Naive thymus-derived CD4-positive, alpha-beta T cell (primary cell): ENCODE data around the gene HJV. TPM values are rescaled to one million over a fixed set of nuclear protein-coding genes. Genes with fewer than 3 reads are reported as not detected.
"Not testable (repeated sequence)": the region's sequence is repeated elsewhere in the genome, so short reads cannot be mapped to it uniquely, and the experiment has no call there.

ENCODE experiments used
- ATAC-seq: fragments of 150-1000 bp; cut with Tn5 transposase; 2 replicates; pipeline ENCODE4 v1.10.0; 2021; ENCODE audit warnings: mild to moderate bottlenecking, moderate library complexity
- CTCF ChIA-PET: fragments of 350-600 bp; sonication (Branson Sonifier 250); formaldehyde crosslinking; loops from one replicate; lab custom pipeline; 2021; ENCODE audit warnings: antibody characterized with exemption; lab: Charles Lee
- POLR2A ChIA-PET: fragments of 350-600 bp; sonication (Branson Sonifier 250); formaldehyde crosslinking; loops from one replicate; lab custom pipeline; 2021; ENCODE audit warnings: antibody characterized with exemption, inconsistent platforms; lab: Charles Lee
- DNase-seq, 9 donors: peaks; one replicate each; pipeline versions ENCODE4 v3.0.0 to v3.0.0-alpha.2; 2020 to 2022; ENCODE audit warnings: mixed read lengths in 1 of 9
- H3K27ac ChIP-seq: one replicate; pipeline ENCODE4 v1.7.0; 2013; ENCODE audit warnings: mild to moderate bottlenecking, low read depth, low read length, moderate library complexity
- H3K27me3 ChIP-seq, 2 donors: one replicate each; pipeline ENCODE4 v1.7.0; 2013; ENCODE audit warnings: low read length in 2 of 2, mild to moderate bottlenecking in 2 of 2, moderate library complexity in 2 of 2; ENCODE audit not compliant: control insufficient read depth in 2 of 2, insufficient read depth in 2 of 2
- H3K36me3 ChIP-seq, 3 experiments: 1 replicate in 2 of 3; 2 replicates in 1 of 3; pipeline ENCODE4 v1.7.0; 2013; ENCODE audit warnings: low read length in 3 of 3, mild to moderate bottlenecking in 3 of 3, moderate library complexity in 1 of 3; ENCODE audit not compliant: insufficient read depth in 3 of 3, control insufficient read depth in 2 of 3
- H3K4me1 ChIP-seq, 2 donors: one replicate each; pipeline ENCODE4 v1.7.0; 2013; ENCODE audit warnings: low read length in 2 of 2, mild to moderate bottlenecking in 2 of 2, moderate library complexity in 1 of 2; ENCODE audit not compliant: control insufficient read depth in 2 of 2, insufficient read depth in 2 of 2
- H3K4me3 ChIP-seq: 2 replicates; pipeline ENCODE4 v1.7.0; 2013; ENCODE audit warnings: mild to moderate bottlenecking, low read length
- H3K9me3 ChIP-seq, 3 experiments: 1 replicate in 2 of 3; 2 replicates in 1 of 3; pipeline ENCODE4 v1.7.0; 2013; ENCODE audit warnings: low read length in 3 of 3; ENCODE audit not compliant: control insufficient read depth in 2 of 3
- H3K27ac Mint-ChIP-seq, 9 donors: one replicate each; pipeline ENCODE4 v1.8.0; 2020 to 2022; ENCODE audit warnings: mixed read lengths in 9 of 9, mild to moderate bottlenecking in 8 of 9, moderate library complexity in 5 of 9, inconsistent platforms in 2 of 9
- H3K27me3 Mint-ChIP-seq, 5 donors: one replicate each; pipeline ENCODE4 v1.8.0; 2021 to 2022; ENCODE audit warnings: mixed read lengths in 5 of 5, mild to moderate bottlenecking in 1 of 5
- H3K36me3 Mint-ChIP-seq, 5 donors: one replicate each; pipeline ENCODE4 v1.8.0; 2020 to 2022; ENCODE audit warnings: mixed read lengths in 5 of 5, mild to moderate bottlenecking in 3 of 5, inconsistent platforms in 1 of 5
- H3K4me1 Mint-ChIP-seq, 7 donors: one replicate each; pipeline ENCODE4 v1.8.0; 2020 to 2022; ENCODE audit warnings: mixed read lengths in 7 of 7, mild to moderate bottlenecking in 3 of 7, inconsistent platforms in 1 of 7
- H3K4me3 Mint-ChIP-seq, 10 donors: one replicate each; pipeline ENCODE4 v1.8.0; 2020 to 2022; ENCODE audit warnings: mild to moderate bottlenecking in 10 of 10, mixed read lengths in 10 of 10, moderate library complexity in 6 of 10, inconsistent platforms in 2 of 10
- H3K9me3 Mint-ChIP-seq, 11 donors: one replicate each; pipeline ENCODE4 v1.8.0; 2020 to 2022; ENCODE audit warnings: mixed read lengths in 11 of 11, mild to moderate bottlenecking in 4 of 11, inconsistent platforms in 1 of 11, moderate library complexity in 1 of 11
- intact Hi-C, 2 donors: fragments of 100-400 bp; cut with micrococcal nuclease; formaldehyde crosslinking; loops; one replicate each; pipeline ENCODE4 v1.15.1; 2023
- polyA plus RNA-seq, 2 donors: library from polyadenylated mRNA; unstranded; fragments of 300-500 nt; fragmentation: Illumina TruSeq; gene quantifications; one replicate each; pipeline ENCODE4 v1.2.3, GENCODE V29; 2021
- total RNA-seq, 6 experiments: library from RNA in 5 of 6; stranded (reverse) in 5 of 6; gene quantifications; 1 replicate in 5 of 6; 2 replicates in 1 of 6; pipeline ENCODE4 v1.2.3 and lab custom pipeline; 2021 to 2026

Gene HJV
- total and polyA plus RNA-seq, 7 experiments from 2014 or later: not detected

- no peak overlapping the region for H3K4me3 Mint-ChIP-seq
- peaks cover 0 to 6% (median 5%) of the 10 kb centered on the region in 7 donors for H3K4me1 Mint-ChIP-seq
- H3K36me3 Mint-ChIP-seq: no peaks in the 10 kb centered on the region
- peaks cover 0 to 1% (median 0%) of the 10 kb centered on the region in 11 donors for H3K9me3 Mint-ChIP-seq
- CTCF ChIA-PET: interaction anchor here (0.7 kb wide), 2 partner anchors 10 to 180 kb away, joined by 3 to 4 read pairs; no protein-coding TSS in a partner anchor
- no peak overlapping the region for H3K27ac Mint-ChIP-seq
- Histone ChIP-seq H3K36me3 (no peaks in the 10 kb centered on the region), H3K4me3 (no peak overlapping the region), H3K27ac (no peak overlapping the region), H3K27me3 (peaks cover 0 to 3% of the 10 kb centered on the region in 2 donors), H3K4me1 (no peaks in the 10 kb centered on the region), H3K9me3 (no peaks in the 10 kb centered on the region)
- ATAC-seq (no peak), DNase-seq (no peak)
- H3K27me3 Mint-ChIP-seq: peaks cover 0 to 39% (median 8%) of the 10 kb centered on the region in 5 donors
- POLR2A ChIA-PET: no interaction called here
- intact Hi-C loops: no loop called here
Observed at GRCh38 chr1:146029117-146029516, 7.6 kb upstream of the HJV start.

DNA sequence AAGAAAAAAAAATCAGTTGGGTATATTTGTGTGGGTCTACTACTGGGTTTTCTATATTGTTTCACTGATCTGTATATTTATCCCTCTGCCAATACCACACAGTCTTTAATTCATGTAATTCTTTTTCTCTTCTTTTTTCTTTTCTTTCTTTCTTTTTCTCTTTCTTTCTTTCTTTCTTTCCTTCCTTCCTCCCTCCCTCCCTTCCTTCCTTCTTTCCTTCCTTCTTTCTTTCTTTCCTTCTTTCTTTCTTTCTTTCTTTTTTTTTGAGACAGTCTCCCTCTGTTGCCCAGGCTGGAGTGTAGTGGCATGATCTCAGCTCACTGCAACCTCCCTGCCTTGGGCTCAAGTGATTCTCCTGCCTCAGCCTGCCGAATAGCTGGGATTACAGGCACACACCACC, 5.1 kb upstream of the HJV start:
- H3K36me3 Mint-ChIP-seq, H3K4me1 Mint-ChIP-seq, H3K27ac ChIP-seq, H3K4me3 Mint-ChIP-seq, H3K4me1 ChIP-seq, POLR2A ChIA-PET, DNase-seq, H3K9me3 ChIP-seq, H3K4me3 ChIP-seq, H3K9me3 Mint-ChIP-seq, intact Hi-C loops, H3K36me3 ChIP-seq, H3K27me3 ChIP-seq, ATAC-seq, CTCF ChIA-PET: not testable (repeated sequence)
- Mint-ChIP-seq H3K27ac (peak overlapping the region in 2 of 9 donors; percentile 21 to 25), H3K27me3 (peaks cover 4 to 56% (median 23%) of the 10 kb centered on the region in 5 donors)

DNA sequence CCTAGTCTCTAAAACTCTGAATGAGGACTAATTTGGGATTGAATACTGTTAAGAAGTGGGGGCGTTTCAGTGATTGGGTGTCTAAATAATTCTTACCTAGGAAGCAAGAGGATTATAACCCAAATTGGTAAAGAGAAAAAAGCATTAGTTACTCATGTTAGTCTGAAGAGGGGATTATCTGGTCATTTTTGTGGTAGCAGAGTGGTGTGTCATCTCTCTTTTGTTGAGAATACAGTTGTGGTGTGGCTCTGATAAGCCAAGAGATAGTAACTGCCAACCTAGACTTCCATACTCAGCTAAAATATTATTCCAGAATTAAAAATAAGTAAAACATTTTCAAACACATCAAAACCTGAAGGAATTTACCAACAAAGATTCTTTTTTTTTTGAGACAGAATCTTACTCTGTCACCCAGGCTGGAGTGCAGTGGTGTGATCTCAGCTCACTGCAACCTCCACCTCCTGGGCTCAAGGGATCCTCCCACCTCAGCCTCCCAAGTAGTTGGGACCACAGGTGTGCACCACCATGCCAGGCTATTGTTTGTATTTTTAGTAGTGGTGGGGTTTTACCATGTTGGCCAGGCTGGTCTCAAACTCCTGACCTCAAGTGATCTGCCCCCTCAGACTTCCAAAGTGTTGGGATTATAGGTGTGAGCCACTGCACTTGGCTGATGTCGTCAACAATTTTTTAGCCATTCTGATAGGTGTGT, 4.4 kb upstream of the HJV start:
- intact Hi-C loops, H3K9me3 Mint-ChIP-seq, DNase-seq, H3K27ac ChIP-seq, H3K4me1 Mint-ChIP-seq, H3K4me3 ChIP-seq, H3K36me3 Mint-ChIP-seq, ATAC-seq, H3K27ac Mint-ChIP-seq, H3K36me3 ChIP-seq, H3K4me3 Mint-ChIP-seq, H3K4me1 ChIP-seq, POLR2A ChIA-PET, H3K9me3 ChIP-seq, H3K27me3 ChIP-seq: not testable (repeated sequence)
- CTCF ChIA-PET: interaction anchor here (0.7 kb wide), 1 partner anchor 180 kb away, joined by 3 read pairs; the partner anchor contains the start of gene NUDT17
- peaks cover 11 to 61% (median 31%) of the 10 kb centered on the region in 5 donors for H3K27me3 Mint-ChIP-seq

DNA sequence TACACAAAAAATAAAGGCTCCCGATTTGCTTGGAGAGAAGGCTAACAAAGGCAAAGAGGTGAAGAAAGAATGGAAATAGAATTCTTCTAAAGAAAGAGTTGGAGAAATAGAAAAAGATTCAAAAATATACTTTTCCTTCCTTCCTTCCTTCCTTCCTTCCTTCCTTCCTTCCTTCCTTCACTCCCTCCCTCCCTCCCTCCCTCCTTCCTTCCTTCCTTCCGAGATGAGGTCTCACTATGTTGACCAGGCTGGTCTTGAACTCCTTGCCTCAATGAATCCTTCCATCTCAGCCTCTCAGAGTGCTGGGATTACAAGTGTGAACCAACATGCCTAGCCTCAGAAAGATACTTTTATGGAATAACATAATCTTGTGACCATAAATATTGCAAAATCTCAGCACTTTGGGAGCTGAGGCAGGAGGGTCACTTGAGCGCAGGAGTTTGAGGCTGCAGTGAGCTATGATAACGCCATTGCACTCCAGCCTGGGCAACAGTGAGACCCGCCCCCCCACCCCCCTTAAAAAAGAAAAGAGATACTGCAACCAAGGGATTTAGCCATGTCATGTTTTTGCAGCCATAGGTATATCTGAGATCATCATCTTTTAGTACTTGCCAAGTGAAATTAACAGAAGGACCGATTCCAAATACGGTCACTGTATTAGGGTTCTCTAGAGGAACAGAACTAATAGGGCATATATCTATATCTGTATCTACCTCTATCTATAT, 1.0 kb upstream of the HJV start:
- Mint-ChIP-seq H3K4me1 (peaks cover 0 to 13% (median 10%) of the 10 kb centered on the region in 7 donors), H3K36me3 (peaks cover 0 to 3% (median 0%) of the 10 kb centered on the region in 5 donors), H3K4me3 (no peak overlapping the region), H3K27ac (no peak overlapping the region), H3K9me3 (peaks cover 0 to 3% (median 0%) of the 10 kb centered on the region in 11 donors), H3K27me3 (peaks cover 38 to 79% (median 55%) of the 10 kb centered on the region in 5 donors)
- ChIA-PET POLR2A (interaction anchor here (1.2 to 35.8 kb wide), 2 partner anchors 36 to 104 kb away, joined by 4 to 1779 read pairs; partner anchors contain the start of genes PEX11B and TXNIP), CTCF (interaction anchor here (0.6 to 1.8 kb wide), 3 partner anchors 14 to 177 kb away, joined by 3 to 7 read pairs (median 3); partner anchors contain the start of gene NUDT17)
- Histone ChIP-seq H3K4me3 (no peak overlapping the region), H3K36me3 (no peaks in the 10 kb centered on the region), H3K27ac (no peak overlapping the region), H3K27me3 (peaks cover 10 to 16% of the 10 kb centered on the region in 2 donors), H3K4me1 (peaks cover 4 to 7% of the 10 kb centered on the region in 2 donors), H3K9me3 (no peaks in the 10 kb centered on the region)
- DNase-seq (no peak), ATAC-seq (no peak)
- intact Hi-C loops: no loop called here

GRCh38 chr1:146021050-146021445, 487 bp downstream of the HJV start:
- no peaks in the 10 kb centered on the region for H3K36me3 ChIP-seq
- Mint-ChIP-seq H3K27me3 (peaks cover 38 to 85% (median 56%) of the 10 kb centered on the region in 5 donors), H3K36me3 (peaks cover 0 to 3% (median 0%) of the 10 kb centered on the region in 5 donors), H3K4me3 (no peak overlapping the region), H3K27ac (no peak overlapping the region), H3K4me1 (peaks cover 0 to 13% (median 10%) of the 10 kb centered on the region in 7 donors), H3K9me3 (peaks cover 0 to 2% (median 0%) of the 10 kb centered on the region in 11 donors)
- H3K27me3 ChIP-seq: peaks cover 10 to 16% of the 10 kb centered on the region in 2 donors
- intact Hi-C loops: no loop called here
- POLR2A ChIA-PET: interaction anchor here (1.2 to 35.8 kb wide), 2 partner anchors 34 to 103 kb away, joined by 4 to 1779 read pairs; partner anchors contain the start of genes PEX11B and TXNIP
- peaks cover 4 to 7% of the 10 kb centered on the region in 2 donors for H3K4me1 ChIP-seq
- DNase-seq: no peak
- H3K9me3 ChIP-seq: no peaks in the 10 kb centered on the region
- H3K27ac ChIP-seq: no peak overlapping the region
- no peak overlapping the region for H3K4me3 ChIP-seq
- CTCF ChIA-PET: interaction anchor here (1.8 to 1.9 kb wide), 2 partner anchors 14 to 45 kb away, joined by 5 to 7 read pairs; no protein-coding TSS in a partner anchor
- no peak for ATAC-seq
